GM21786 (cell line): ENCODE data around the gene RBMS1.
"Not testable (repeated sequence)": the region's sequence is repeated elsewhere in the genome, so short reads cannot be mapped to it uniquely, and the experiment has no call there.

Experiments used
- ATAC-seq: cut with Tn5 transposase; IDR thresholded peaks from one replicate; pipeline ENCODE4 v1.9.1; 2021; ENCODE audit not compliant: unreplicated experiment

RBMS1 gene

DNA sequence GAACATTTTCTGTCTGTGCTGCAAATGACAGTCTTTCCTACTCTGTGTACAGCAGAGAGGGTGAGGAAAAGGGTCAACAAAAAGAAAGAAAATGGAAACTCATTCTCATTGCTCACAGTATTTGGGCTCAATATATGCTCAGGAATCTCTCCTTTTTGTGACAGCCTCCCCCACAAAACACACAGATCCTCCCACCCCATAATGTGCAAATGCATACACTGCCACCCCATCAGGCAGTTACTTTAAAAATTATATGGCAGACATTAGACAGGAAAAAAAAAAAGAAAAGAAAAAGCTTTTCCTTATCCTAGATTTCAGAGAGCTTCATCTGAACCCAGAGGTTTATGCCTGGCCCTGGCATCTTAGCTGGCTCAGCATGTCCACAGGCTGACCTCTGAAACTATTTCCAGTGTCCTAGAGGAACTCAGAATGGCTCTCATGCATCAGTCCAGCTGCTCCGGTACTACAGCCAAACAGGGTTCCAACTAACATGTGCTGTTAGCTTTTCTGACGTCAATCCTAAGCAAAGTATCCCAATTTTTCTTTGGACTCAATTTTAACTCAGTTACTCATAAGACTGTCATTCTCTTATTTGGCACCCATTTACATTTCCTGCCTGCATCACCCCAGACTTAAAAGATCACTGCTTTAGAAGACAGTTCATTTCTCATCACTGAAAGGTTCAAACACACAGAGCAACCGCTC, 105.9 kb downstream of the RBMS1 start:
- ATAC-seq: no peak

DNA sequence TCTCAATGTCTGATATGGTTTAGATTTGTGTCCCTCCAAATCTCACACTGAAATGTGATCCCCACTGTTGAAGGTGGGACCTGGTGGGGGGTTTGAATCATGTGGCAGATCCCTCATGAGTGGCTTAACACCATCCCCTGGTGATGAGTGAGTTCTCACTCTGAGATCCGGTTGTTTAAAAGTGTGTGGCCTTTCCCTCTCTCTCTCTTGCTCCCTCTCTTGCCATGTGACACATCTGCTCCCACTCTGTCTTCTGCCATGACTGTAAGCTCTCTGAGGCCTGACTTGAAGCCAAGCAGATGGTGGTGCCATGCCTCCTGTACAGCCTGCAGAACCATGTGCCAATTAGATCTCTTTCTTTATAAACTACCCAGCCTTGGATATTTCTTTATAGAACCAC, 108.8 kb downstream of the RBMS1 start:
- no peak for ATAC-seq

DNA sequence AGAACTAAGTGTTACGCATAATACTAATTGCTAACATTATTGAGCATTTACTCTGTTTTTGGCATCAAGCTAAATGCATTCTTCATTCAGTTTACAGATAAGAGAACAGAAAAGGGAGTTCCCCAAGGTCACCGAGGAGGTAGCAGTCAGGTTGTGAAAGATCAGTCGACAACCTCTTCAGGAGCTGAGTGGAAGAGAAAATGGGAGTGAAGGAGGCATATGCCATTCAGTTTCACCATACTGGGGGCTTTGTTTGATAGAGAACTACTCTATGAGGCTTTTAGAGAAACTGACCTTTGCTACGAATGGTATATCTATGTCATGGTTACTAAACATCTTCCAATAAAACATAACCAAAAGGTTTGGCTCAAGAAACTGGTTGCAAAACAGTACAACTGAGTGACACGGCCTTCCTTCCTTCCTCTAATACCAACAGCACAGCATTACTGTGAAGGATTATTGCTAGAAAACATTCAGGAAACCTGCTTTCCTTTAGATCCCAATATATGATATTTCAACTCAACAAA, 112.1 kb downstream of the RBMS1 start:
- ATAC-seq: no peak

DNA sequence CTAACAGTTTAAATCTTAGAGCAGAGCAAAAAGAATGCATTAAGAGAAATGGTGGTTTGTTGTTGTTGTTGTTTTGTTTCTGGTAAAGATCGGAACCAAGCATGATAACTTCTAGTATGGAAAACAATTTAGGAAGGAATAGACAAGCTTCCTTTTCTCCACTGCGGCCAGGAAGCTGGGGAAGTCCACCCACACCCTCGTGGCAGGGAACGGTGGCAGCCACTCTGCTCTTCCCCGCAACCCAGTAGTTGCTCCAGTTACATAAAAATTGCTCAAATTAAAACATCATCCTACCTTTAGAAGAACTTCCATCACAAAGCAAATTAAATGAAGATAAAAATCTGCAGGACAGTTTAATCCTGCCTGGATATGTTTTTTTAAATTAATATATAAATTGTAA, 113.0 kb downstream of the RBMS1 start:
- no peak for ATAC-seq

DNA sequence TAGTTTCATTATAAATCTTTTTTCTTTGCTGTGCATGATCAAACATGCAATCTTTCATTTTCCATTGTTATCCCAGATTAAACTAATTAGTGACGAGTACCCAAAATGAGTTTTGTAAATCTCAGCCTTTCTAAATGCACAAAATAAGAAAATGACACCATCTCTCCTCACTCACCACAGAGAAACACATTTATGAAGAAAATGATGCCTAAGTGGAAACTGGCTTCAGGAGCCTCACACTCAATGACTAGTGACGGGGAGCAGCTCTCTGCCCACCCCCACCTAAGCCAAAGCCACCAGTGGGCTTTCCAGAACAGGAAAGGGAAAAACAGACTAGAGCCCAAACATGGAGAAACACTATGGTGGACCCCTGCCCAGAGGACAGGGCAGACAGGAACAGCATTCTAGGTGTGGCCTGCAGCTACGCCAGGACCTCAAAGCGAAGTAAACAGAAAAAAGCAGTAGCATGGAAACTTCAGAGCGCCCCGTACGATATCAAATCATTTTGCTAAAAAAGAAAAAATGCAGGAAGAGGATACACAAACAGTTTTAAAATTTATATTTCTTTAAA, 113.5 kb downstream of the RBMS1 start:
- no peak for ATAC-seq

DNA sequence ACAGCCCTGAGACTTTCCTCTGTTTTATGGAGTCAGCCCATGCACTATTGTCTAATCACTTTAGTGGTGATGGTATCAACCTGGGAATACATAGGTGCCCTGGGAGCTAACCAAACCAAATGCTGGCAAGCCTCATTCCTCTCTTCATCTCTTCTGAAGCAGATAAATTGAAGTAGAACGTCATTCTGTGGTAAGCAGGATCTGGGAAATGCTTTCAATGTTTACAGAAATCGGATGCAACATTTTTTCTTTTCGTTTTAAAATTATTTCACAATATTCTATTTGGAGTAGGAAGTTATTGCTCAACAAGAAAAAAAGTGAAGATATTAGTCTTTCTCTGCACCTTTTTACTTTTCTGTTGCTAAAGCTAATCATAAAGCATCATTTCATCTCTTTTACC, 114.2 kb downstream of the RBMS1 start:
- ATAC-seq: no peak

DNA sequence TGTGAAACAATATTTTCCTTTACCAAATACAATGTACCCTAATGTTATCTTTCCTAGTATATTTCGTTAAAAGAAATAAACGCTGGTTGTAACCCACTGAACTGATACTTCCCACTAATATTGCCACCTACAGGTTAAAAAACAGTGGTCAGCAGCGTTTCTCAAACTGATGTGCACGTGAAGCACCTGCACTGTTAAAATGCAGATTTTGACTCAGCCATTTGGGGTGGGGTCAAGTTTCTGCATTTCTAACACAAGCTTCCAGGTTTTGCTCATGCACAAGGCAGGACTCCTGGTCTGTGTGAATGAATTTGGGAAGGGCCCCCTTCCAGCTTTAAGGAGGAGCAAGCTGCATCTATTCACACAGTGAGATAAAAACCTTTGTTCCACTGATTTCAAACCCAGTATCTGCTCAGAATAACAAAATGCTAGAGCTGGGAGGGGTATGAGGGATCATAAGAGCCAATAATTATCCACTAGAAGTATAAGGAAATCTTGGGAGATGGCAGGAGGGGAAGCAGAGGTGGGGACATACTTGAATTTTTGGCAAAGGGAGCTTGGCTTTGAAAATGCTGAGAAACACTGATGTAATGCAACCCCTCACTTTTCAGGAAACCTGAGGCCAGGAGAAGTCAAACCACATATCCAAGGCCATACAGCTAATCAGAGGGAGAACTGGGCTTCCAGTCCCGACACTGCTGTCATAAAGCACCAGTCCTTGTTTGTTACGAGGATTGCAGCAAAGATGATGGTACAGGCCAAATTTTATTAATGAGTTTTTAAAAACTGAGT, 116.2 kb downstream of the RBMS1 start:
- ATAC-seq: no peak

DNA sequence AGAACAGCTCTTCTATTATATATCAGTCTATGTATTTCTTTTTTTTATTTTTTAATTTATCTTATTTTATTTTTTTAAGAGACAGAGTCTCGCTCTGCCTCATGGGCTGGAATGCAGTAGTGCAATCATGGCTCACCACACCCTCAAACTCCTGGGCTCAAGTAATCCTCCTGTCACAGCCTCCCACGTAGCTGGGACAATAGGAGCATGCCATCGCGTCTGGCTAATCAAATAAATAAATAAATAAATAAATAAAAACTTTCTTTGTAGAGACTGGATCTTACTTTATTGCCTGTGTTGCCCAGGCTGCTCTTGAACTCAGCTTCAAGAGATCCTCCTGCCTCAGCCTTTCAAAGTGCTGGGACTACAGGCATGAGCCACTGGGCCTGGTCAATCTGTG, 117.0 kb downstream of the RBMS1 start:
- ATAC-seq: no peak

DNA sequence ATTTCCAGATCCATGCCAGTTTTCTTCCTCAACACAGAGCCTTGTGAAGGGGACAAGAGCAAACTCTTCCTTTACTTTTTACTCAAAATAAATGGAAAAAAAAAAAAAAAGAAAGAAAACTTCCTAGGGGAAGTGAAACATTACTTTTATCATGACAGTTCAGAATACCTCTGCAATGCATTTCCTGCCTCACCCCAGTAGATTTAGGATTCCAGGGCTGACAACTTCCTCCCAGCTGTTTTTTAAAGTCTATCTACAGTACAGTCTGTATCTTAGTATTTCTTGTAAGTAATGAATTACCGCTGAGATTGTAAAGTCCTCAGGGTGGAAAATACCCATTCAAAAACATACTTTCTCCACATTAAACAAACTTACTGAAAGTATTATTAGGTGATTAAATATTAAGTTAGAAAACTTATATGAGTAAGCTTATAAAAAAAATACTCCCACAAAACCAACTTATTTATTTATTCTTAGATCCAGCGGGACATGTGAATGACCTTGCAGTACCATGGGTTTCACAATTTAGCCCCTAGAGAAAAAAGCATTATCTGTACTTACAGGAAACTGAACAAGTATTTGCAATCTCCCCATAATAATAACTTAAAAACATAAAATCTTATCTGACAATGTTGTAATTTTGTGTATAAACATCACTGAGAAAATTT, 117.7 kb downstream of the RBMS1 start:
- ATAC-seq: no peak

DNA sequence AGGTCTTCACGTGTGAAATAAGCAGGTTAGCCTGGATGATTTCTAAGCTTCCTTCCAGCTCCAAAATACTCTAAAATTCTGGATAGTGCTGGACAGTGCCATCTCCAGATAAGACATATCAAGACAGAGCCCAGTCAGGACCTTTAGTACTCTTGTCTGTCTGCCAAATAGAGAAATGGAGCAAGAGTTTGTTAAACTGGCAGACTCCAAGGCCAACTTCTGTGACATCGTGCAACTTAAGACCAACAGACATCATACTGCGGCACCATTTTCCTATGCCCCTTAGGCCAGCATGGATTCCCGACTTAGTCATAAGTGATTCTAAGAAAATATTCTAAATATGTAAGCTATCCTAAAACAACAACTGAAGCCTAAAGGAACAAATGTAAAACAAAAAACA, 118.6 kb downstream of the RBMS1 start:
- ATAC-seq: no peak

DNA sequence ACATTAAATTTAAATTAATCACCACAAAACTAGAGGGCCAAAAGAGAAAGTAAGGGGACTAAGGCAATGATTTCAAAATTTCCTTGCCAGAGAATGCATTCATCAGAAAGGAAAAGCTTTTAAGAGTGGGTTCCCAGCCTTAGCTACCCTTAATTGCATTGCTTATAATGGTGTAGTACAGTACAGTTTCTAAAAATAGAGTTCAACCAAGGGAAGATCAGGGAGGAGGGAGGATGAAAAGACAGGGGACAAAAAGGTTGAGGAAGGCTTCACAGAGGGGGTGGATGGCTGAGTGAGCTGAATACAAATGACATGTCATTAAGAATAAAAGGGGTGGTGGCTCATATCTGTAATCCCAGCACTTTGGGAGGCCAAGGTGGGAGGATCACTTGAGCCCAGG, 119.9 kb downstream of the RBMS1 start:
- ATAC-seq: no peak

DNA sequence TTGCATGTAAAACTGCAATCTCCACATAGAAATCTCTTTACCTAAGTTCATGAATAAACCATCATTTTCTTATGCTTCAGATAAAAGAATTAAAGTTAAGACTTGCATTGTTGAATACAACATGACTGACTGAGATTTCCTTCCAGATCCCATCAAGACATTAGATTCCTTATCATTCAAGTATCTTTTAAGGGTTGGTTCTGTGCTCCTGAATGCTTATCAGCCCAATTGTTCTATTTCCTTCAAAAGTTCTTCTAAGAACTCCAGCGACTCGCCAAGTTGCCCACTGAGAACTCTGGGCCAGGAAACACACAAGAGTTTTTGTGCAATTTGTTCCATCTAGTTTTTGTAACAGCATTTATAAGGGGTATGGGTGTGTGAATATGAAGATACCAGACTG, 120.3 kb downstream of the RBMS1 start:
- no peak for ATAC-seq

DNA sequence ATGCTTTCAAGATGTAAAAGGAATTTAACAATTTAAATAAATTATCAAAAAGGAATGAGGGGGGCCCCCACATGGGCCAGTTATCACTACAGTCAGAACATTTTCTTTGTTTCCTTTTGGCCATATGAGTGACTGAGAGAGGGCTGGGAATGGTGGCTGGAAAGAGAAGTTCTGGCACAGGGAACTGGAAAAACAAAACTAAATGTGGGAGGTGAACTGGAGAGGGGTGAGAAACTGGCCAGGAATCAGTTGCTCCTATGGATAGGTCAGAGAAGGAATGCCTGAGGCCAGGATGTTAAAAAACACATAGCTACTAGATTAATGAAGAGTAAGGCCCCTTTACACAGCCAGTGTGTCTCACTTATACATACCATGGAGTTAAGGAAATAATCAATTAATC, 121.0 kb downstream of the RBMS1 start:
- ATAC-seq: no peak

DNA sequence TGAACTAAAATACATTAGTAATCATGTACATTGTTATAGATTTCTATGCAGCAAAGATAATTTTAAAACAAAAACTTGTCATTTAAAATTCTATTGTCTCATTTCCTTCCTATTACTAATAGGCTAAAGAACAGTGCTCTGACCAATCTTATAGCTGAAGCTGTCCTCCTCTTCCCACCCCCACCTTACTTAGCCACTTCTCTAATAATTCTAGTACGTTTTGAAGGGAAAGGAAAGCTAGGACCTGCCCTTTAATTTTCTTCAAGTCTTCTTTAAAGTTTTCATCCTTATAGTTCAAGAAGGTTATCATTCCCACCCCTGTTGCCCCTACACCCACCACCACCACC, 121.6 kb downstream of the RBMS1 start:
- ATAC-seq: no peak

DNA sequence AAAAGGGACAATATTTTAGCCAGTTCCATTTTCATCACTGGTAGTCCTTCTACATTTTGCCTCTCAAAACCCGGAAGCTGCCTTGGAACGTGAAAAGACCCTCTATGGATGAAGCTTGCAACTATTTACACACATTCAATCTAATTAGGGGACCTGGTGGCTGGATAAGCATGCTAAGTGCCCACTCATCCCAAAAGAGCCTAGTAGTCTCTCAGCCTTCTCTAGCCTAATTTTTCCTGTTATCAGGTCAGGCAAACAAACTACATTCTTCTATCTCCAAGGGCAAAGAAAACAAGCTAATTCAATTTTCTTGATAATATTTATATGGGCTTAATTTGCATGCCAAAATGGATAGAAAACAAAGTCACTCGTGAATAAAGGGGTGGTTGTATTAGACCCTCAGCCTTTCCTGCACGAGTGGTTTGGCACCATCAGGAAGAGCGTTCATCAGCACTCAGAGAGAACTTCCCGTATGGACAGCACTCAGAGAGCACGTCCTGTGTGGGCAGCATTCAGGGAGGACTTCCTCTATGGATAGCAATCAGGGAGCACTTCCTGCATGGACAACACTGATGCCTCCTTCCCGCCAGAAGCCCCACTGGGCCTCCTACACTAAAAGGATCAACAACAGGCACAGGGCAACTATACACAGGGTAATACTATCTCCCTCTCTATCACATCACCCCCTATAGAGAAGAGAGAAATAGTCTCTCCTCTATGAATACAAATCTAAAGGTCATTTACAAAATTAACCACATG, 122.2 kb downstream of the RBMS1 start:
- no peak for ATAC-seq

DNA sequence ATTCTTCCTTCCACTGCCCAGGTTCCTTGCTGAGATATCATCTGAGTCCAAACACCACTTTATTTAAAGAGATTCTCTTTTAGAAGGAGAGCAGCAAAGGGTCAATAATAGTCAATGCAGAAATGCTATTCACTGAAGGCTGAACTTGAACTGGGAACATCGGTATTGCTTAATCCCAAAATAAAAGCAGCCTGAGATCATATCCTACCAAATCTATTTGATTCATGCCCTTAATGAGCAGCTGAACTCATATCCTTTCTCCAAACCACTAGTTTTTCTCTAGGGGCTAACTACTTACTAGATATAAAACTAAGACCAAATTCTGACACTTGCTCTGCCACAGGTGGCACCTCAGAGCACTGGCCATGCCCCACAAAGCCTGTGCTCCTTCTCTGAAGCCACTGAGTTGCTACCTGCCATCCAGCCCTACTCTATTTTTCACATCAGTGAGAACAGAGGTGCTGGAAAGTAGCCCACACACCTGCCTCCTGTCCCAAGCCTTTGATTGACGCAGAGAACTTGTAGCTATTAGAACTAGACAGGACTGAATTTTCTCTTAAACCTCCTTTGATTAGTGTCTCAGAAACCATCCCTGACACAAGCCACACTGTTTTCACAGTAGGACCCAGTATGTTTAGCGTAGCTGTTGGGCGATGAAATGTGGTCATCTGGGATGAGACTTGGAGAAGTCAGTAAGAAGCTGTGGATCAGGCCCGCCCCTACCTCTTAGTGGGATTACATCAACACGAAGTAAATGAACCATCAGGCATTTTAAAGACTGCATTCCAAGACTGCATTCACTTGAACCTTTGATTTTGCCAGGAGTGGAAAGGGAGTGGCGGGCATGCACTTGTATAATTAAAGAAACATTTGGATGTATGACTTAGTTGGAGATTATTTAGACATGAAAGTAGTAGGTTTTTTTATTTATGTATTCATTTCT, 124.3 kb downstream of the RBMS1 start:
- no peak for ATAC-seq

DNA sequence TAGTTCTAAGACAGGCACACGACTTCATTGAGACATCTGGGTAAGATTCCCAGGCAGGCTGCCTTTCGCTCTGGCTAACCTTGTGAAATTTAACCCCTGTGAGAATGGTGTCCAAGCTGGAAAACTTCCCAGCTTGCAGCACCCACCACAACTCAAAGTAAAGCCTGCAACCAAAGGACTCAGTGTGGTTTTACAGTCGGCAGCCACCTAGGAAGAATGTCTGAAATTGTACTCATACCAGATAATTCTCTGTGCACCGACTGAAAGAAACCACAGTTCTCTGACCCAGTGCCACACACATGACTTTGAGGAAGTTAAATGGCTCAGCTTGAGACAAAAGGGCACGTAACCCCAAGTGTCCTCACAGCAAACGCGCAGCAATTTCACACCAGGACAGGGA, 125.7 kb downstream of the RBMS1 start:
- no peak for ATAC-seq

DNA sequence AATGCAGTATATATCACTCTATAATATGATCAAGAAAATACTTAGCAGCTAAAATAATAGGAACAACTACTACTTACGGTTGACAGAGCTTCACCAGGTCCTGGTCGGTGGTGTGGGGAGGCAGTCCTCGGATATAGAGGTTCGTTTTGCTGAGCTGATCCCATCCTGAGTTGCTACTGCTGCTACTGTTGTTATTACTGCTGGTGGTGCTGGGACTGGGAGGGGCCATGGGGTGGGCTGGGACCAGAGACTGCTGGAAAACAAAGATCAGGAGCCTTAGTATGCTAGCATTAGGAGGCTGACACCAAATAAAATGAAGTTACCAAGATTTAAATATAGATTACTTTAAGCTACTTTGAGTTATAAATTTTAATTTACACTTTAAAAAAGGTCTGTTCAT, 126.5 kb downstream of the RBMS1 start:
- not testable (repeated sequence) for ATAC-seq

DNA sequence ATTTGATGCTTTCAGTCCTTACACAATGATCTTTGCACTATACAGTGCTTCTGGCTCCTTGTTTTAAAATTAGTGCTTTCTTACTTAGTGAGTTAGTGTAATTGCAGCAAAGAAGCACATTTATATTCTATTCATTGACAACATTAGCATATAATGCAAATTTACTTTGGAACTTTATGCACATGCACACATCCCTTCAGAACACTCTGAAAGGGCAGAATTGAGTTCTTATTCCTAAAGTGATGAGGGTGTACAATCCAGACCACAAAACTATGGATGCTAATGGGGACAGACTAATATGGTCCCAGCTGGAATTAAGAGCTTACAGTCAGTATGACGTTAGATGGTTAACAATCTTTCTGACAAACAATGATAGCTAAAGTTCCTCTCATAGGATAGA, 127.1 kb downstream of the RBMS1 start:
- no peak for ATAC-seq
